SJSA1 (cell line): ENCODE data around the gene NME9. TPM values are rescaled to one million over a fixed set of nuclear protein-coding genes. Genes with fewer than 3 reads are reported as not detected.

Experiments used
- DNase-seq, 2 experiments: peaks; one replicate each; pipeline ENCODE4 v3.0.0-alpha.2; 2015 to 2020; ENCODE audit warnings: low spot score in 2 of 2, low read depth in 1 of 2
- H3K27ac ChIP-seq: fragments of 250-450 bp; sonication (Bioruptor Pico); 2 replicates; pipeline ENCODE4 v1.5.1; 2020; ENCODE audit warnings: mild to moderate bottlenecking, moderate library complexity
- H3K27me3 ChIP-seq: fragments of 250-450 bp; sonication (Bioruptor Pico); replicated peaks from 2 replicates; pipeline ENCODE4 v1.5.1; 2020; ENCODE audit warnings: mild to moderate bottlenecking, moderate library complexity
- H3K36me3 ChIP-seq: fragments of 250-450 bp; sonication (Bioruptor Pico); 2 replicates; pipeline ENCODE4 v1.5.1; 2020; ENCODE audit warnings: mild to moderate bottlenecking
- H3K4me1 ChIP-seq: fragments of 250-450 bp; sonication (Bioruptor Pico); replicated peaks from 2 replicates; pipeline ENCODE4 v1.6.1; 2021; ENCODE audit warnings: mild to moderate bottlenecking
- H3K4me3 ChIP-seq: fragments of 250-450 bp; sonication (Bioruptor Pico); 2 replicates; pipeline ENCODE4 v1.5.1; 2020; ENCODE audit warnings: mild to moderate bottlenecking
- H3K9me3 ChIP-seq: fragments of 250-450 bp; sonication (Bioruptor Pico); replicated peaks from 2 replicates; pipeline ENCODE4 v1.5.1; 2020; ENCODE audit warnings: mild to moderate bottlenecking
- total RNA-seq: library from RNA; depleted of rRNA; stranded (reverse); fragments of >200 nt; shearing (Covaris generic); gene quantifications from 2 replicates; pipeline ENCODE4 v1.2.3, GENCODE V29; 2014

Gene NME9
- total RNA-seq, 1 experiment from 2014 or later = 0.13 TPM

DNA sequence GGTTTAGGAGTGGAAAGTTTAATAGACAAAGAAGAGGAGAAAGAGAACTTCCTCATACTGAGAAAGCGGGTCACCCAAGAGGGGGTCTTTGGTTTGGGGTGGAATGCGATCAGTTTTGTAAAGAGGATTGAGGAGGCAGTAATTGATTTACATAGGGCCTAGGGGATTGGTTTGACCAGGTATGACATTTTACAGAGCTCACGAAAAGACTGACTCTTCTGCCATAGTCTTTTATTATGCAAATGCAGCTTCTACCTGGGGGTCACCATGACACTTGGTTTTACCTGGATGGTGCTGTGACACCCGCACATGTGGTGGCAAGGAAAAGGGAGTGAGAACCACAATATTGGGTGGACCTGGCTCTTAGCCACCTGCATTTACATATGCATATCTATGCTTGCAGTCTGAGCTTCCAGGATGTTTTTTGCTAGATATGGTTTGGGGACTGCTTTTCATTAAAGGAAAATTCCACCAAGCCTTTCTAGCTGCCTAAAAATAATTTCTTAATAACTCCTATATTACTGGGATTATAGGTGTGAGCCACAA lies 6.9 kb upstream of the NME9 start:
- H3K27me3 ChIP-seq = no peaks in the 10 kb centered on the region
- H3K9me3 ChIP-seq = no peaks in the 10 kb centered on the region
- no peaks in the 10 kb centered on the region for H3K36me3 ChIP-seq
- H3K4me3 ChIP-seq = no peak overlapping the region
- DNase-seq = no peak
- no peak overlapping the region for H3K27ac ChIP-seq
- no peaks in the 10 kb centered on the region for H3K4me1 ChIP-seq

- H3K27me3 ChIP-seq = no peaks in the 10 kb centered on the region
- DNase-seq = no peak
- H3K4me3 ChIP-seq = no peak overlapping the region
- H3K4me1 ChIP-seq = 0 out of 2 replicates have a peak, but pooled peaks cover 3% of the 10 kb centered on the region
- H3K27ac ChIP-seq = no peak overlapping the region
- H3K36me3 ChIP-seq = no peaks in the 10 kb centered on the region
- H3K9me3 ChIP-seq = no peaks in the 10 kb centered on the region
Observed at GRCh38 chr3:138334608-138335007, 5.0 kb upstream of the NME9 start.

- peaks cover 14% of the 10 kb centered on the region for H3K4me1 ChIP-seq
- no peak overlapping the region for H3K4me3 ChIP-seq
- DNase-seq = peak in 1 of 2 experiments; percentile 46
- H3K27ac ChIP-seq = no peak overlapping the region
- no peaks in the 10 kb centered on the region for H3K9me3 ChIP-seq
- H3K27me3 ChIP-seq = no peaks in the 10 kb centered on the region
- no peaks in the 10 kb centered on the region for H3K36me3 ChIP-seq
Observed at GRCh38 chr3:138332472-138333073, 2.9 kb upstream of the NME9 start.

GRCh38 chr3:138331143-138331894 lies 1.7 kb upstream of the NME9 start:
- H3K27ac ChIP-seq = no peak overlapping the region
- no peak for DNase-seq
- no peaks in the 10 kb centered on the region for H3K36me3 ChIP-seq
- no peak overlapping the region for H3K4me3 ChIP-seq
- H3K27me3 ChIP-seq = no peaks in the 10 kb centered on the region
- no peaks in the 10 kb centered on the region for H3K9me3 ChIP-seq
- H3K4me1 ChIP-seq = peaks cover 14% of the 10 kb centered on the region

- Histone ChIP-seq H3K36me3 (no peaks in the 10 kb centered on the region), H3K4me3 (peak overlapping the region; percentile 46), H3K9me3 (no peaks in the 10 kb centered on the region), H3K4me1 (peaks cover 14% of the 10 kb centered on the region), H3K27ac (no peak overlapping the region), H3K27me3 (no peaks in the 10 kb centered on the region)
- DNase-seq = no peak
Observed at GRCh38 chr3:138329984-138330293, 288 bp upstream of the NME9 start.

GRCh38 chr3:138328341-138328740 lies 1.3 kb downstream of the NME9 start:
- Histone ChIP-seq H3K4me1 (peaks cover 14% of the 10 kb centered on the region), H3K36me3 (no peaks in the 10 kb centered on the region), H3K27me3 (no peaks in the 10 kb centered on the region), H3K4me3 (no peak overlapping the region), H3K9me3 (no peaks in the 10 kb centered on the region), H3K27ac (no peak overlapping the region)
- peak in 1 of 2 experiments; percentile 14 for DNase-seq

DNA sequence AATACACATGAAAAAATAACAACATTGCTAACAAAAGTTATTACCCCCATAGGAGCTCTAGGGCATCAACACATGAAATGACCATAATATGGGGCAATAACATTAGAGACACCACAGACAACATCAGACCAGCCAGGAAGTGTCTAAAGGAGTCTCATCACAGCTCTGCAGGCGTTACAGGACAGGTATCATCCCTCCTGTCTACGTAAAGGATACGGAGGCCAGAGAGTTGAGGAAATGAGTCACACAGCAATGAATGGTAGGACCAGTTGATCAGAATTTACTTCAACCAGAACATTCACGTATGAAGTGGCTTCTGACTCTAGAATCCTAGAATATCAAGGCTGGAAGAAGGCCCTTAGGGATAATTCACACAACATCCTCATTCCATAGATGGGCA lies 1.8 kb downstream of the NME9 start:
- Histone ChIP-seq H3K27ac (no peak overlapping the region), H3K9me3 (no peaks in the 10 kb centered on the region), H3K27me3 (no peaks in the 10 kb centered on the region), H3K4me3 (no peak overlapping the region), H3K36me3 (no peaks in the 10 kb centered on the region), H3K4me1 (peaks cover 14% of the 10 kb centered on the region)
- no peak for DNase-seq

DNA sequence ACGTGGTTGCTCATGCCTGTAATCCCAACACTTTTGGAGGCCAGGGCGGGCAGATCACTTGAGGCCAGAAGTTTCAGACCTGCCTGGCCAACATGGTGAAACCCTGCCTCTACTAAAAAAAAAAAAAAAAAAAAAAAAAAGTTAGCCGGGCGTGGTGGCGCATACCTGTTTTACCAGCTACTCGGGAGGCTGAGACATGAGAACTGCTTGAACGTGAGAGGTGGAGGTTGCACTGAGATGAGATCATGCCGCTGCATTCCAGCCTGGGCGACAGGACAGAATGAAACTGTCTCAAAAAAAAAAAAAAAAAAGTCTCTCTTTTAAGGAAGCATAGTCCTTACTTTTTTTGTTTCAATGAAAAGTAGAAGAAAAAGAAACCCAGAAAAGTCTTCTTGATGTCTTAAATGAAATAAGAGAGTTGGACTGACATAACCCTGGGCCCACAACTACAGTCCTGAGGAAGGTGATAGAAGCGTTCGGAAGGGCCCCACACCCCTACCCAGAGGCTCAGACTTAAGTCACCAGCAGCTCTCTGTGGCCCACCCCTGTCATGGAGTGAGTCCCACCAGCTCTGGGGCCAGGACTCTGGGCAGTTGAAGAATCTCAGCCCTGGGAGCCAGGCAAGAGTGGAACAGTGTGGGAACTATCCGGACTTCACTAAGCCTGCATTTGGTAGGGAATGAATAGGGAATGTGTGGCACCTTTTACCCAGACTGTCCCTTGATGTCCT lies 2.6 kb downstream of the NME9 start:
- Histone ChIP-seq H3K27ac (no peak overlapping the region), H3K36me3 (no peaks in the 10 kb centered on the region), H3K27me3 (no peaks in the 10 kb centered on the region), H3K4me1 (peaks cover 14% of the 10 kb centered on the region), H3K4me3 (no peak overlapping the region), H3K9me3 (no peaks in the 10 kb centered on the region)
- DNase-seq = no peak

DNA sequence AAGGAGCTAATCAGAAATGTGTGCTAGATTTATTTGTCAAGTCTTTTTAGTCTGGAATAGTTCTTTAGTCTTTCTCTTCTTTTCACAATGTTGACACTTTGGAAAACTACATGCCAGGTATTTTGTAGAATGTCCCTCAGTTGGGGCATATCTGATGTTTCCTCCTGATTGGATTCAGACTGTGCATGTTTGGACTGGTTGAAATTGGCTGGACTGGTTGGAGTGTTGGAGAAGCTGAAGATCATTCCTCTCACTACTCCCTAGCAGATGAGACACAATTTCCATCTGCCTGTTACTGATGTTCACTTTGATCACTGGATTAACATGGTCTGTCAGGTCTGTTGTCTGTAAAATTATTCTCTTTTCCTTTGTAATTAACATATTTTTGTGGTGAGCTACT lies 3.7 kb downstream of the NME9 start:
- Histone ChIP-seq H3K4me3 (no peak overlapping the region), H3K27me3 (no peaks in the 10 kb centered on the region), H3K27ac (no peak overlapping the region), H3K9me3 (no peaks in the 10 kb centered on the region), H3K4me1 (peaks cover 14% of the 10 kb centered on the region), H3K36me3 (no peaks in the 10 kb centered on the region)
- DNase-seq = no peak

DNA sequence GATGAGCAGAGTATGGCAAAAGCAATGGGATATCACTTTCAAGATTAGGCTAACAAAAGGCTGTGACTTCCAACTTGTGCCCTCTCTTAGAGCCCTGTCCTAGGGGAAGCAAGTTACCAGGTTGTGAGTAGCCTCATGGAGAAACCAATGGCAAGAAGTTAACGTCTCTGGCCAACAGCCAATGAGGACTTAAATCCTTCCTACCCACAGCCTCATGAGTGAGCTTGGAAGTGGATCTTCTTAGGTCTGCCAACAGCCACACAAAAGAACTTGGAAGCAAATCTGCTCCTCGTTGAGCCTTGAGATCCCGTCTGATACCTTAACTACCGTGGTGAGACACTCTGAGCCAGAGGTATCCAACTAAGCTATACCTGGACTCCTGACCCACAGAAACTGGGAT lies 5.7 kb downstream of the NME9 start:
- H3K36me3 ChIP-seq = no peaks in the 10 kb centered on the region
- DNase-seq = no peak
- no peaks in the 10 kb centered on the region for H3K9me3 ChIP-seq
- no peak overlapping the region for H3K27ac ChIP-seq
- peaks cover 10% of the 10 kb centered on the region for H3K4me1 ChIP-seq
- H3K27me3 ChIP-seq = no peaks in the 10 kb centered on the region
- no peak overlapping the region for H3K4me3 ChIP-seq

- no peak for DNase-seq
- H3K27me3 ChIP-seq = no peaks in the 10 kb centered on the region
- H3K4me1 ChIP-seq = no peaks in the 10 kb centered on the region
Observed at GRCh38 chr3:138317687-138318086, 12.0 kb downstream of the NME9 start.

GRCh38 chr3:138314751-138315150 lies 14.9 kb downstream of the NME9 start:
- Histone ChIP-seq H3K27me3 (no peaks in the 10 kb centered on the region), H3K36me3 (no peaks in the 10 kb centered on the region), H3K27ac (no peak overlapping the region), H3K4me1 (no peaks in the 10 kb centered on the region), H3K4me3 (no peak overlapping the region), H3K9me3 (no peaks in the 10 kb centered on the region)
- DNase-seq = no peak

More at GRCh38 chr3:138317687-138318086, 12.0 kb downstream of the NME9 start:
- H3K4me3 ChIP-seq = no peak overlapping the region
- H3K27ac ChIP-seq = no peak overlapping the region
- H3K9me3 ChIP-seq = no peaks in the 10 kb centered on the region
- no peaks in the 10 kb centered on the region for H3K36me3 ChIP-seq

DNA sequence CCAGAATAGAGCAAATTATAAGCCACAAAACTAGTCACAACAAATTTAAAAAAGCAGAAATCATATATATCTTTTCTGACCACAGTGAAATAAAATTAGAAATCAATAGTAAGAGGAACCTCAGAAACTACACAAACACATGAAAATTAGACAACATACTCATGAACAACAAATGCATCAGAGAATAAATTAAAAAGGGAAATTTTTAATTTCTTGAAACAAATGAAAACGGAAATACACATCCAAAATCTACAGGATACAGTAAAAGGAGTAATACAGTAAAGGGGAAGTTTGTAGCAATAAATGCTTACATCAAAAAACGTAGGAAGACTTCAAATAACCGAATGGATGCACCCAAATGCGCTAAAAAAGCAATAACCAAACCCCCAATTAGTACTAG lies 19.2 kb downstream of the NME9 start:
- Histone ChIP-seq H3K9me3 (0 out of 2 replicates have a peak, but pooled peaks cover 4% of the 10 kb centered on the region), H3K27ac (no peak overlapping the region), H3K4me1 (no peaks in the 10 kb centered on the region), H3K27me3 (no peaks in the 10 kb centered on the region), H3K4me3 (no peak overlapping the region), H3K36me3 (no peaks in the 10 kb centered on the region)
- DNase-seq = no peak

- no peak overlapping the region for H3K4me3 ChIP-seq
- H3K27me3 ChIP-seq = no peaks in the 10 kb centered on the region
- no peak for DNase-seq
- no peak overlapping the region for H3K27ac ChIP-seq
- H3K4me1 ChIP-seq = no peaks in the 10 kb centered on the region
- 0 out of 2 replicates have a peak, but pooled peaks cover 4% of the 10 kb centered on the region for H3K9me3 ChIP-seq
- no peaks in the 10 kb centered on the region for H3K36me3 ChIP-seq
Observed at GRCh38 chr3:138308783-138309182, 20.9 kb downstream of the NME9 start.
